ENCODE measurements around the gene COPG1. TPM values are rescaled to one million over a fixed set of nuclear protein-coding genes. Genes with fewer than 3 reads are reported as not detected.

COPG1 gene
- total and polyA plus RNA-seq, 2 experiments from 2014 or later, result 50.0 to 106 TPM

DNA sequence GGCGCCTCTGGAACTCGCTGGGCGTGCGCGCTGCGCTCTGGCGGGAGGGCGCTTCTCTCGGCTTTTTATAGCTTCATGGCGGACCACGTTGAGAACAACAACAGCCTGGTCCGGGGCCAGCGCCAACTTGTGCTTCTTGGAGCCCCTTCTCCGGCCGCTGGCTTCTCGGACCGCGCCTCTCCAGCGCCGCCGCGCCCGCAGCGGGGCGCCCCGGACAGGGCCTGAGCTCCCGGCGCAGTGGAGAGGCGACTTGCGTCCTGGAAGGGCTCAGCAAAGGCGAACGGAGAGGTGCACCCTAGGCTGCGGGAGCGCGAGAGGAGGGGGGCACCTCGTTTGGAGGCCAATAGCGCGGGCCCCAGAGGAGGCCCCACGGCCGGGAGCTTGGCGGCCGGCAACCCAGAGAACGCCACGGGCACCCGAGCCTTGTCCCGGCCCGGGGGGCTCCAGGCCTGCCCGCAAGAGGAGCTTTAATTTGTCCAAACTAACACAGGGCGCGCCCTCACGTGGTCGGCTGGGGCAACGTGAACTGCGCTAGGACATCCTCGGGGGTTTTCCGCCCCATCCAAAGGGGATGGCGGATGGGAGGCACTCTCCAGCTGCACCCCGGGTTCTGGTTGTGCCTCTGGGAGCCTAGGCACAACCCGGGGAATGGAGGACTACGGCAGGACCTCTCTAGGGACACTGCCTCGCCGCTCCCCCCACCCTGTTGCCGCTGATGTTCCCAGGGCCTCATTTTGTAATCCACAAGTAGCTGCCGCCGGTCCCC lies 67.0 kb downstream of the COPG1 start:
- H3K36me3 ChIP-seq (ENCODE audit: insufficient read depth), result no peaks in the 10 kb centered on the region
- H3F3A ChIP-seq (replicated peaks; ENCODE audit: low read depth), result no peaks in the 10 kb centered on the region
- peaks cover 11% of the 10 kb centered on the region for H3K4me1 Mint-ChIP-seq
- peak overlapping the region; percentile 97 for H3K4me3 ChIP-seq
- H4K20me1 ChIP-seq (replicated peaks; ENCODE audit: insufficient read depth), result no peaks in the 10 kb centered on the region
- peak; percentile 87 for DNase-seq (ENCODE audit: low spot score)
- ATAC-seq, result peak; percentile 45
- no peak overlapping the region for H3K27ac Mint-ChIP-seq
- H3K79me2 ChIP-seq (replicated peaks; ENCODE audit: insufficient read depth), result peaks cover 11% of the 10 kb centered on the region
- TF ChIP-seq ZNF331 (CRISPR knock-in tag; IDR thresholded peaks at IDR 0.05; ENCODE audit: low read depth) (no peak), STAT1 (IDR thresholded peaks at IDR 0.05; ENCODE audit: unreplicated experiment) (no peak), POLR2AphosphoS5 (IDR thresholded peaks at IDR 0.05; ENCODE audit: low read depth) (peak; percentile 97), EZH2phosphoT487 (IDR thresholded peaks at IDR 0.05; ENCODE audit: unreplicated experiment) (no peak), CTCF (conservative IDR thresholded peaks at IDR 0.05; ENCODE audit: low read depth in 2 of 2) (peak; percentile 56 to 75), ZNF114 (CRISPR knock-in tag; IDR thresholded peaks at IDR 0.05) (peak; percentile 63; the same call in 1 of the 2 replicates), JUNB (IDR thresholded peaks at IDR 0.05; ENCODE audit: unreplicated experiment) (no peak), CREB1 (CRISPR knock-in tag; IDR thresholded peaks at IDR 0.05; ENCODE audit: low read depth) (0 out of 2 replicates have a peak, but pooled peaks have one; percentile 31), EZH2 (IDR thresholded peaks at IDR 0.05; ENCODE audit: low read depth, unreplicated experiment) (no peak)
- TF ChIP-seq, protein P1, sequence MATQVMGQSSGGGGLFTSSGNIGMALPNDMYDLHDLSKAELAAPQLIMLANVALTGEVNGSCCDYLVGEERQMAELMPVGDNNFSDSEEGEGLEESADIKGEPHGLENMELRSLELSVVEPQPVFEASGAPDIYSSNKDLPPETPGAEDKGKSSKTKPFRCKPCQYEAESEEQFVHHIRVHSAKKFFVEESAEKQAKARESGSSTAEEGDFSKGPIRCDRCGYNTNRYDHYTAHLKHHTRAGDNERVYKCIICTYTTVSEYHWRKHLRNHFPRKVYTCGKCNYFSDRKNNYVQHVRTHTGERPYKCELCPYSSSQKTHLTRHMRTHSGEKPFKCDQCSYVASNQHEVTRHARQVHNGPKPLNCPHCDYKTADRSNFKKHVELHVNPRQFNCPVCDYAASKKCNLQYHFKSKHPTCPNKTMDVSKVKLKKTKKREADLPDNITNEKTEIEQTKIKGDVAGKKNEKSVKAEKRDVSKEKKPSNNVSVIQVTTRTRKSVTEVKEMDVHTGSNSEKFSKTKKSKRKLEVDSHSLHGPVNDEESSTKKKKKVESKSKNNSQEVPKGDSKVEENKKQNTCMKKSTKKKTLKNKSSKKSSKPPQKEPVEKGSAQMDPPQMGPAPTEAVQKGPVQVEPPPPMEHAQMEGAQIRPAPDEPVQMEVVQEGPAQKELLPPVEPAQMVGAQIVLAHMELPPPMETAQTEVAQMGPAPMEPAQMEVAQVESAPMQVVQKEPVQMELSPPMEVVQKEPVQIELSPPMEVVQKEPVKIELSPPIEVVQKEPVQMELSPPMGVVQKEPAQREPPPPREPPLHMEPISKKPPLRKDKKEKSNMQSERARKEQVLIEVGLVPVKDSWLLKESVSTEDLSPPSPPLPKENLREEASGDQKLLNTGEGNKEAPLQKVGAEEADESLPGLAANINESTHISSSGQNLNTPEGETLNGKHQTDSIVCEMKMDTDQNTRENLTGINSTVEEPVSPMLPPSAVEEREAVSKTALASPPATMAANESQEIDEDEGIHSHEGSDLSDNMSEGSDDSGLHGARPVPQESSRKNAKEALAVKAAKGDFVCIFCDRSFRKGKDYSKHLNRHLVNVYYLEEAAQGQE (IDR thresholded peaks at IDR 0.05; ENCODE audit: unreplicated experiment), result peak; percentile 8
- TF ChIP-seq, protein P2, sequence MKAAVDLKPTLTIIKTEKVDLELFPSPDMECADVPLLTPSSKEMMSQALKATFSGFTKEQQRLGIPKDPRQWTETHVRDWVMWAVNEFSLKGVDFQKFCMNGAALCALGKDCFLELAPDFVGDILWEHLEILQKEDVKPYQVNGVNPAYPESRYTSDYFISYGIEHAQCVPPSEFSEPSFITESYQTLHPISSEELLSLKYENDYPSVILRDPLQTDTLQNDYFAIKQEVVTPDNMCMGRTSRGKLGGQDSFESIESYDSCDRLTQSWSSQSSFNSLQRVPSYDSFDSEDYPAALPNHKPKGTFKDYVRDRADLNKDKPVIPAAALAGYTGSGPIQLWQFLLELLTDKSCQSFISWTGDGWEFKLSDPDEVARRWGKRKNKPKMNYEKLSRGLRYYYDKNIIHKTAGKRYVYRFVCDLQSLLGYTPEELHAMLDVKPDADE (IDR thresholded peaks at IDR 0.05), result peak; percentile 58; the same call in 1 of the 2 replicates
- no peaks in the 10 kb centered on the region; the same call in 2 of the 3 replicates for H3K9me3 Mint-ChIP-seq
- peaks cover 4% of the 10 kb centered on the region; the same call in 2 of the 3 replicates for H3K36me3 Mint-ChIP-seq (ENCODE audit: low read depth)
- no peak overlapping the region for H3K27ac ChIP-seq (ENCODE audit: low read depth)
- H3K9me2 ChIP-seq (ENCODE audit: insufficient read depth), result no peaks in the 10 kb centered on the region
- H3K27me3 ChIP-seq (ENCODE audit: insufficient read depth), result no peaks in the 10 kb centered on the region
- peak overlapping the region; percentile 95 for H3K4me2 ChIP-seq
- peak overlapping the region; percentile 93 for H3K4me3 Mint-ChIP-seq
- peak overlapping the region; percentile 87 for H2AFZ ChIP-seq
- peaks cover 7% of the 10 kb centered on the region for H3K4me1 ChIP-seq (ENCODE audit: insufficient read depth)
- peaks cover 19% of the 10 kb centered on the region for H3K27me3 Mint-ChIP-seq (ENCODE audit: insufficient read depth, low read depth, poor library complexity)
